HG02852 (cell line): ENCODE measurements around the gene GFER.

Experiments used
- ATAC-seq: cut with Tn5 transposase; IDR thresholded peaks from one replicate; pipeline ENCODE4 v1.9.1; 2021; ENCODE audit warnings: mild to moderate bottlenecking, moderate library complexity; ENCODE audit not compliant: unreplicated experiment

Gene GFER

GRCh38 chr16:1974157-1975070 lies 9.6 kb upstream of the GFER start:
- no peak for ATAC-seq

GRCh38 chr16:1975432-1976215 lies 8.4 kb upstream of the GFER start:
- ATAC-seq, result no peak

GRCh38 chr16:1976216-1976520 lies 7.8 kb upstream of the GFER start:
- ATAC-seq, result no peak

GRCh38 chr16:1976951-1977874 lies 6.8 kb upstream of the GFER start:
- no peak for ATAC-seq

- no peak for ATAC-seq
Observed at GRCh38 chr16:1977875-1978268, 6.1 kb upstream of the GFER start.

DNA sequence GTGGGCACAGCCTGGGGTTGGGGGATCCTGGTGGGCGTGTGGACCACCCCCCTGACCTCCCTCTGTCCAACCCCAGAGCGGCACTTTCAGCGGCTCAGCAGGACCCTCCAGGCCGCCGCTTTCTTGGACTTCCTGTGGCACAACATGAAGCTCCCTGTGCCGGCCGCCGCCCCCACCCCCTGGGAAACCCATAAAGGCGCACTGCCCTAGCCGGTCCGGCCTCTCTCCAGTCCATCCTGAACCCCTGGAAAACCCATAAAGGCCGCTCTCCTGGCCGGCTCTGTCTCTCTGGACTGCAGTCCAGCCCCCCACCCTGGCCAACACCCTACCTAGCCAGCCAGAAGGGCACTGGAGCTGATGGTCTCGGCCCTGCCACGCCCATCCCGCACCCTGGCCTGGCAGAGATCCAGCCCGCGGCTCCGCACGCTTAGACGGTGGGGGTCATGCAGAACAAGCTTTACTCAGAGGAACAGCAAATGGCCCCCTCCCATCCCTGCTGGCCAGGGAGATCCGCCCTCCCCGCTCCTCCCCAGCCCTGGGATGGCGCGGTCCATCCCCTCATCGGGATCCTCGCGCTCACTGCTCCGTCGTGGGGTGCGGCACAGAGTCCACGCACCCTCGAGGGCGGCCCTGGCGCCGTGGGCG lies 5.4 kb upstream of the GFER start:
- no peak for ATAC-seq

DNA sequence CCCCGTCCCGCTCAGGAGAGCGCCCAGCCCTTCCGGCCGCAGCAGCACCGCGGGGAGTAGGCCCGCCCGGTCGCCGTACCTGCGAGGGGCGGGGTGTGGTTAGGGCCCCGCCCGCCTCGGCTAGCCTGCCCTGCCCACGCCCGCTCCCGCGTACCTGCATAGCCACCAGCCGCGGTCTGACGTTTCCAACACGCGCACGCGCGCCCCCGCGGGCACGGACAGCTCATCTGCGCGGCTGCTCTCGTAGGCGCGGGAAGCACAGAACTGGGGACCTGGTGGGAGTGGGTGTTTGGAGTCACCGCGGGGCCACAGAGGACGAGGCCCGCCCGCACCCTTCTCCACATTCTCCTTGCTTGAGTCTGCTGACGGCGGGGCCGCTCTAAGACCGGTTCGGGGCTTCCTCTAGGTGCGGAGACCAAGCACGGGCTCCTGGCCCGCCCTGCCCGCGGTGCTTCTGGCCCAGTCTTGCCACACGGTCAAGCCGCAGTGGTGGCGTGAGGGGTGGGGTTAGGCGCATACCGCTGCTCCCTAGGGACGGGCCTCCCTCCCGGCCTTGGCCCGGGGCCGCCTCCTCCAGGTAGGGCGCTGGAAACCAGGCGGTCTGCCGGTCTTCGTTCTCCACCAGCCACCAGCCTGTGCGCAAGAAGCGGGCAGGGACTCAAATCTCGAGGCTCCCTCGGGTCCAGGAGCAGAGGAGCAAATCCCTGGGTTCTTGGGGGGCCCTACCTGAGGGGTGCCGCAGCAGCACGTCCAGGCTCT lies 4.5 kb upstream of the GFER start:
- no peak for ATAC-seq

DNA sequence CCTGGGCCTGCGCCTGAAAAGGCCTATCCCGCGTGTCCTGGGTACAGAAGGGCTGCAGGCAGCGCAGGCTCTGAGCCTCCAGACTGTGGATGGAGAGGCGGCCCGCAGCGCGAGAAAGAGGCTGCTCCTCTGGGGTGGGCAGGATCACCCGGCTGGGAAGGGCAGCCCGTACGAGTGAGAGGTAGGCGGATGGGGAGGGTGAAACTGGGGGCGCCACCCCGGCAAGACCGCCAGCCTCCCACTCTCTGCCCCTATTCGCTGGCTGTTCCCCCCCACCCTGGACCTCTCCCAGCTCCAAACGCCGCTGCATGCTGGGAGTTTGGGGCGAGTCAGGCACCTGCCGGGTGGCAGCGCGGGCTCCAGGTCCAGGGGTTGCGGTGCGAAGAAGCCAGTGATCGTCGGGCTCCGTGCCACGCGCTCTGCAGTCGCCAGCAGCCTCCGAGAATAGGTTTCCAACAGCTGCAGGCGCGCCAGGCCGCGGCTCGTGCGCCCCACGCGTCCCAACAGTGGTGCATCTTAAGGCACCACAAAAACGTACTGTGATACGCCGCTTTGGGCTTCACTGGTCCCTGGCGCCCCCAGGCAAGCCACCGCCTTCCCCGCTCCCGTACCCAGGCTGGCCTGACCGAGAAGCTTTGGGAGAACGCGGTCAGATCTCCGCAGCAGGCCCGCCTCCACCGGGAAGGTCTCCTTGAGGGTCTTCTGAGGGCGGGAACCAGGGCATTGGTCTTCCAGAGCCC lies 3.8 kb upstream of the GFER start:
- no peak for ATAC-seq

DNA sequence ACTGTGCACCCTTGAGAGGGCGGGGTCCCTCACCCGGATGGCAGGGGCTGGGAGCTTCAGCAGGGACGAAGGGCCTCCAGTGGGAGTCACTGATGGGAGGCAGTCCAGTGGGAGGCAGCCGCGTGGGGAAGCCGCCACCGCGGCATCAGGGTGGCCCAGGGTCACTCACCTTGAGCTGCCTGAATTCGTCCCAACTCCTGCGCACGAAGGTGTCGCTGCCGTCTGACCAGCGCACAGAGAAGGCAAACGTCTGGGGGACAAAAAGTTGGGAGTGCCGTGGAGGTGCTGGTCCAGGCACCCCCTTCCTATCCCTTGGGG lies 3.3 kb upstream of the GFER start:
- ATAC-seq, result no peak

DNA sequence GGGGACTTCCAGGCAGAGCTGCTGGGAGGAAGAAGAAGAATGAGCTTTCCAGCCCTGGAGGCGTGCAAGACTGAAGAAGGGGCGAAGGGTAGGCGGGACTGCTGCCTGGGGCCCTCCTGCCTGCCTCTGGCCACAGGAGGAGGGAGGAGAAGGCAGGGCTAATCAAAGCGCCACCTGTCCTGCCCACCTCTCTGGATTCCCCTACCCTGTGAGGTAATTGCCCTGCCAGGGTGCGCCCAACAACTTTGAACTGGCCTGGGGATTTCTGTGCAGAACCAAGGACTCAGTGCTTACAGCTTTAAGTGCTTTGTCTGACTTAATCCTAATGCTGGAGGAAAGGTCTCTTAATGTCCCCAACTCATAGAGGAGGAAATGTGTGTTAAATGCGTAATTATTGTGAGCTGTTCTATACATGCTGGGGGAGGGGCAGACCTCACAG lies 2.6 kb upstream of the GFER start, which contains the start of gene NOXO1:
TSS of gene NOXO1 (minus strand) at position 72 of the 439 bp plus-strand sequence. CDS start 290 bp downstream, outside the sequence.
- ATAC-seq, result no peak

DNA sequence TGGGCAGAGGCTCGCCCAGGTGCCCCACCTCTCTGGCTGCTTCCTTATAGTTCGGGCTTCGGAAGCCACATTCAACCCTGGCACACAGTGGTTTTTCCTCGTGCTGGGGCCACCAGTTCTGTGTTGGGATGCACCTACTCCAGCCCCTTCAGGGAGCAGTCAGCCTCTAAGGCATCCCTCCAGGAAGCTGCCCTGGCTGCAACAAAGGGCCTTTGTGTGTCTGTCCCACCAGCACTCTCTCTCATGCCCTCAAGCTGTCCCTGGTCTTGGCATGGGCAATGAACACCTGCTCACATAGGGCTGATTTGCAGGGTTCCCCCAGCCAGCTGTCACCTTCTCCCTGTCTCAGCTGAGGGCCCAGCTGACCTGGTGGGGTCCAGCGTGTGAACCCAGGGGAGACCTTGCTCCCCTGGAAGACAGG lies 2.0 kb upstream of the GFER start:
- ATAC-seq, result no peak

GRCh38 chr16:1982991-1983543 lies 926 bp upstream of the GFER start:
- no peak for ATAC-seq

DNA sequence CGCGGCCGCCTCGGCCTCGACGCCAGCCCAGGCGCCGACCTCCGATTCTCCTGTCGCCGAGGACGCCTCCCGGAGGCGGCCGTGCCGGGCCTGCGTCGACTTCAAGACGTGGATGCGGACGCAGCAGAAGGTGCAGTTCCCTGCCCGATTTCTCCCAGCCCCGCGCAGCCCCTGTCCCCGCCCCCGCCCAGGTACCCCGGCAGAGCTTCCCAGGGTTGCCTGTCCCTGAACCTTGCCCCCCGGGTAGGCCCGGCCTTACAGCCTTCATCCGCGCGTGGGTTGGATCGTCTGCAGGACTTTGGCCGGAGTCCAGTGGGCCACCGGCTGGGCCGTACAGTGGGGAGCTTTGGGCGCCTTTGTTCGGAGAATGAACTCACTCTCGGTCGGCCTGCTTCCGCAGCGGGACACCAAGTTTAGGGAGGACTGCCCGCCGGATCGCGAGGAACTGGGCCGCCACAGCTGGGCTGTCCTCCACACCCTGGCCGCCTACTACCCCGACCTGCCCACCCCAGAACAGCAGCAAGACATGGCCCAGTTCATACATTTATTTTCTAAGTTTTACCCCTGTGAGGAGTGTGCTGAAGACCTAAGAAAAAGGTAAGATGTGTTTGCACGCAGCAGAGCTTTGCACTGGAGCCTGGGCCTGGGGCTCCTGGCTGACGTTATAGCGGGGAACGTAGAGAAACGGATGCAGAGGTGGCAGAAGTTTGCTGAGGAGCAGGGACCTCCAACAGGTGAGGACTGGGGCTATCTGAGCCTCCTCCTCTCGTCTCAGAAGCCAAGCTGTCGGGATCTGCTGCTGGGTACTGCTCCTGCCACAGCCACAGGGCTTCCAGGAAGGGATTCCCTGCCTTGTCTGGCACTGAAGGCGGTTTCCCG lies 593 bp downstream of the GFER start:
- no peak for ATAC-seq

- ATAC-seq, result no peak
Observed at GRCh38 chr16:1985466-1986150, 1.6 kb downstream of the GFER start.

DNA sequence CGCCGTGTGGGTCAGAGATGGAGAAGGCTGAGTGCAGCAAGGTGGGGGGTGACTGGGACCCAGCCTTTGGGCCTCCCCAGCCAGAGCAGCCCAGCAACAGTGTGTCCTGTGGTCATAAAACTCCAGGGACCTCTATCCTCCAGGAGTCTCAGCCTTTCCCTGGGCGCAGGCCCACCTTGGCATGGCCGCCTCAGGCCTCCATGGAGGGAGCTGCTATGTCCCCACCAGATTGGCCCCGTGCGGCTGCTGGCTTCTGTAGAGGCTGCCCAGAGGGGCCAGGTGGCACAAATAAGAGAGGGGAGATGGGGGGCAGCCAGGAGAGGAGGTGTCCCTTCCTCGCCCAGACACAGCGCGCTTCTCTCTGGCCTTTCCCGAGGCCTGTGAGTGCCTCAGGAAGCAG lies 3.2 kb downstream of the GFER start:
- ATAC-seq, result no peak

- ATAC-seq, result no peak
Observed at GRCh38 chr16:1989209-1990100, 5.5 kb downstream of the GFER start, which contains the start of gene SYNGR3. Gene SYNGR3, plus strand, starts transcription at chr16:1989970. Its CDS starts 133 bp downstream, at chr16:1990103.

GRCh38 chr16:1990101-1990350 lies 6.0 kb downstream of the GFER start:
- no peak for ATAC-seq
